HG03565 (cell line): ENCODE results near the gene LRRC37A2.
"Not testable (repeated sequence)": the region's sequence is repeated elsewhere in the genome, so short reads cannot be mapped to it uniquely, and the experiment has no call there.

Experiments used
- ATAC-seq: cut with Tn5 transposase; IDR thresholded peaks from one replicate; pipeline ENCODE4 v1.9.1; 2021; ENCODE audit warnings: mild to moderate bottlenecking, moderate library complexity; ENCODE audit not compliant: unreplicated experiment

The LRRC37A2 gene

DNA sequence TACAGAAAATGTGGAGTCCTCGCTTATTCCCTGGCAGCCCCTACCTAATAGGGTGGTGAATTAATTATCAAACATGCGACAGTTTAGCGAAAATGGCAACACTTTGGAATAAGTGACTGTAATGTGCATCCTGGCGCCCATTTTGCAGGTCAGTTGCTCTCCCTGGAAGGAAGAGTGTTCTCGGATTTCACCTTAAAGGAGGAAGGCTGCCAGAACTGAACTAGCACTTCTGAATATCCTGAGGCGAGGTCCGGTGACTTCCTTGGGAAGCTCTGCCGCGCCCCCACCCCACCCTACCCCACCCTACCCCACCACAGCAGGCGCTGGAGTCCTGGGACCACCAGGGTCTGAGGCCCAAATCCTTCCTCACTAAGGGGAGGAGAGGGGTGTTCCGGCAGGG, at the start of gene LRRC37A2:
TSS of gene LRRC37A2 (plus strand) at position 301 of the 400 bp plus-strand sequence. CDS start 245 bp downstream, outside the sequence.
- not testable (repeated sequence) for ATAC-seq

- not testable (repeated sequence) for ATAC-seq
Measured at GRCh38 chr17:46467618-46468017, 44.6 kb upstream of the LRRC37A2 start.

DNA sequence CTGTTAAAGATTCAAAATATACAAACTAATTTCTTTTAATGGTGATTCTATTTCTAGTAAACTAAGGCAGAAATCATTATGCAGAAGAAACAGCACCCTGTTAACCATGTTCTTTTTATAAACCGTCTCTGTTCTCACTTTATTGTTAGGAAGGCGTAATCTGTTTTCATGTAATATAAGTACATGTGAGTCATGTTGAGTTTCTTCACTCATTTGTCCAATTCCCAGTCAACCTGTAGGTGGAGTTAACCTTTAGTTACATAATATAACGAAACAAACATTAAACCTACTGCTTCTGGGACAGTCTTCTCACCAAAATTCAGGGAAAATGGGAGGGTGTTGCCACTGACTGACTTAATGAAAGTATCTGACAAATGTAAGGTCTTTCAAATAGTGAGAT, 37.8 kb upstream of the LRRC37A2 start:
- not testable (repeated sequence) for ATAC-seq

DNA sequence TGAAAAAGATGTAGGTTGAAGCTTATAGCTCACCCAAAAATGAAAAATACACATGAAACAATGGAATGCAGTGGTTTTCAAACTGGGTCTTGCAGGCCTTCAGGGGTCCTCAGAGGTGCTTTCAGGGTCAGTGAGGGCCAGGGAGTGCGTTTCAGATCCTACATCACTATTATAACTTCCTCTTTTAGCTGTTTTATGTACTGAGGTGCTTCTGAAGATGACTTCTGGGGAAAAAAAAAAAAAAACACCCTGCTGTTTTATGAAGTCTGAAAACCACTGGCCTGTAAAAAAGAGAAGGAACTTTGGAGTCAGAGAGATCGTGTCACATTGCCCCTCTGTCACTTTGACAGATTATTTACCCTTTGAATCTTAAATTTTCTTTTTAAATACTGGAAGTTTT, 36.7 kb upstream of the LRRC37A2 start:
- ATAC-seq, result not testable (repeated sequence)

- not testable (repeated sequence) for ATAC-seq
Measured at GRCh38 chr17:46478823-46479222, 33.4 kb upstream of the LRRC37A2 start.

DNA sequence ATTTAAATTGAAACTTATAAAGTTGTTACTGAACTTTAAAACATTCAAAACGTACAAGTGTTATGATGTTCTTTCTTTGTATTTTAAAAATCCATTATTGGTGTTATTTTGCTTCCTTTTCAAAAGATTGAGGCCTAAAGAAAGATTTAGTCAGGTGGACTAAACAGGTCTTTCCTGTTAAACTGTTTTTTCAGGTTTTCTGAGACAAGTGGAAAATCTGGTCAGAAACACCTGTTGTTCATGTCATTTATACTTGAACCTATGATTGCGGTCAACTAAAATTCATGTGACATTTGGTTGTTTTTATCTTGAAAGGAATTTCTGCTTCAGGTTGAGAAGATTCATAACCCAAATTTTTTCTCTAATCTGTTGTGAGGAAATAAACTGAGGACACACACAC, 31.0 kb upstream of the LRRC37A2 start:
- not testable (repeated sequence) for ATAC-seq

- not testable (repeated sequence) for ATAC-seq
Measured at GRCh38 chr17:46492021-46492420, 20.2 kb upstream of the LRRC37A2 start.

DNA sequence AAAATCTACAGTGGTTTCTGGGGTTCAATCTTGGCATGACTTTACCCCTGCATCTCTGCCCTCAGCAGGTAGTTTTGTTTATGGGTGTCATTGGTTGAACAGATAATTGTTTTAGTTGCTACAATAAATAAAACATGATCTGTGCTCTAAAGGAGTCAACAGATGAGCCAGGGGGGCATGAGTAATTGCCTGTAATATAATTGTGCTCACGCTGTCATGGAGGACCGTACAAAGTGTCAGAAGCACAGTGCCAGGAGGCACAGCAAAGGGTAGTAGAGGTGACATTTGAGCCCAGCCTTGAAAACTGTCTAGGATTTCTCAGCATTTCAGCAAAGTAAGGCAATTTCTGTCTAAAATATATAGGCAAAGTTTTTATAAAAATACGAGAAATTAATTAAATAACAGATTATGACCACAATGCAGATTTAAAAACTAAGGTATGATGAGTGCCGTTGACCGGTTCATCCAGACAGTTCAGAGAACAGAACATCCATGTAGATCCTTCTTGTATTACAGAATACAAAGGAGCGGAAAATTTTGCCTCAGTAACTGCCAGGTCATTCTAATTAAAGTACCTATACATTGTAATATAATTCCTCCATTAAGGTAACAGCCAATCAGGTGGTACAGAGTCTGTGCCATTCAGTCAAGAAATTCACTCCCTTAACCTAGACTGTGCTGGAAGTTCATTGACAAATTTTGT, 12.7 kb upstream of the LRRC37A2 start:
- ATAC-seq, result not testable (repeated sequence)

DNA sequence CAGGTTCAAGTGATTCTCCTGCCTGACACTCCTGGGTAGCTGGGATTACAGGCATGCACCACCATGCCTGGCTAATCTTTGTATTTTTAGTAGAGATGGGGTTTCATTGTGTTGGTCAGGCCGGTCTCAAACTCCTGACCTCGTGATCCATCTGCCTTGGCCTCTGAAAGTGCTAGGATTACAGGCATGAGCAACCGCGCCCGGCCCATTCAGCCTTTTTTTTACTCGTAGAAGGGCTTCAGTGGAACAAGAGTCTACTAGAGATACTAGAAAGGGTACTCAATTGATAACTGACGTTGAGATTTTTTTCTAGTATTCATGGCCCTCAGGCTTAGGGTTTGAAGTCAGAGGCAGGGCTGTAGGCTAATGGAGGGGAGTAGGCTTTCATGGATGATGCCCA, 6.4 kb upstream of the LRRC37A2 start:
- not testable (repeated sequence) for ATAC-seq

DNA sequence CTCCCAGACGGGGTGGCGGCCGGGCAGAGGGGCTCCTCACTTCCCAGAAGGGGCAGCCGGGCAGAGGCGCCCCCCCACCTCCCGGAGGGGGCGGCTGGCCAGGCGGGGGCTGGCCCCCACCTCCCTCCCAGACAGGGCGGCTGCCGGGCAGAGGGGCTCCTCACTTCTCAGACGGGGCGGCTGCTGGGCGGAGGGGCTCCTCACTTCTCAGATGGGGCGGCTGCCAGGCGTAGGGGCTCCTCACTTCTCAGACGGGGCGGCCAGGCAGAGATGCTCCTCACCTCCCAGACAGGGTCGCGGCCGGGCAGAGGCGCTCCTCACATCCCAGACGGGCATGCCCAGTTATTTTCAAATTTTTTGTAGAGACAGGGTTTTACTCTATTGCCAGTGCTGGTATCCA, 22.4 kb downstream of the LRRC37A2 start:
- not testable (repeated sequence) for ATAC-seq

DNA sequence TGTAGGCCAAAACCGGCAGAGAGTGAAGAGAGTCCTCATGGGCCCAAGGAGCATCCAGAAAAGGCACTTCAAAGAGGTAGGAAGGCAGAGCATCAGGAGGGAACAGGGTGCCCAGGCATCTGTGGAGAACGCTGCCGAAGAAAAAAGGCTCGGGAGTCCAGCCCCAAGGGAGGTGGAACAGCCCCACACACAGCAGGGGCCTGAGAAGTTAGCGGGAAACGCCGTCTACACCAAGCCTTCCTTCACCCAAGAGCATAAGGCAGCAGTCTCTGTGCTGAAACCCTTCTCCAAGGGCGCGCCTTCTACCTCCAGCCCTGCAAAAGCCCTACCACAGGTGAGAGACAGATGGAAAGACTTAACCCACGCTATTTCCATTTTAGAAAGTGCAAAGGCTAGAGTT, 36.3 kb downstream of the LRRC37A2 start:
- ATAC-seq, result not testable (repeated sequence)

GRCh38 chr17:46559155-46559554, 46.9 kb downstream of the LRRC37A2 start:
- not testable (repeated sequence) for ATAC-seq

GRCh38 chr17:46560048-46560447, 47.8 kb downstream of the LRRC37A2 start:
- not testable (repeated sequence) for ATAC-seq

- ATAC-seq, result not testable (repeated sequence)
Measured at GRCh38 chr17:46566284-46566683, 54.0 kb downstream of the LRRC37A2 start.

DNA sequence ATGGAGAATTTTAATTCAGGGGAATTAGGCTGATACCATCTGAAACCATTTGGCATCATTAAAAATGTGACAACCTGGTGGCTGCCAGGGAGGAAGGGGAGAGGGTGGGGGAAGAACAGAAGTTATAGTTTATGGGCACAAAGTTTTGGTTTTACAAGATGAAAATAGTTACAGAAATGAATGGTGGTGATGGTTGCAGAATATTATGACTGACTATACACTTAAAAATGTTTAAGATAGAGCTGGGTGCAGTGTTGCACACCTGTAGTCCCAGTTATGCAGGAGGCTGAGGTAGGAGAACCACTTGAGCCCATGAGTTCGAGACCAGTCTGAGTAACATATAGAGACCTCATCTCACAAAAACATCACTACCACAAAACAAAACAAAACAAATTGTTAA, 54.7 kb downstream of the LRRC37A2 start:
- not testable (repeated sequence) for ATAC-seq

GRCh38 chr17:46571796-46572195, 59.5 kb downstream of the LRRC37A2 start:
- ATAC-seq, result not testable (repeated sequence)

DNA sequence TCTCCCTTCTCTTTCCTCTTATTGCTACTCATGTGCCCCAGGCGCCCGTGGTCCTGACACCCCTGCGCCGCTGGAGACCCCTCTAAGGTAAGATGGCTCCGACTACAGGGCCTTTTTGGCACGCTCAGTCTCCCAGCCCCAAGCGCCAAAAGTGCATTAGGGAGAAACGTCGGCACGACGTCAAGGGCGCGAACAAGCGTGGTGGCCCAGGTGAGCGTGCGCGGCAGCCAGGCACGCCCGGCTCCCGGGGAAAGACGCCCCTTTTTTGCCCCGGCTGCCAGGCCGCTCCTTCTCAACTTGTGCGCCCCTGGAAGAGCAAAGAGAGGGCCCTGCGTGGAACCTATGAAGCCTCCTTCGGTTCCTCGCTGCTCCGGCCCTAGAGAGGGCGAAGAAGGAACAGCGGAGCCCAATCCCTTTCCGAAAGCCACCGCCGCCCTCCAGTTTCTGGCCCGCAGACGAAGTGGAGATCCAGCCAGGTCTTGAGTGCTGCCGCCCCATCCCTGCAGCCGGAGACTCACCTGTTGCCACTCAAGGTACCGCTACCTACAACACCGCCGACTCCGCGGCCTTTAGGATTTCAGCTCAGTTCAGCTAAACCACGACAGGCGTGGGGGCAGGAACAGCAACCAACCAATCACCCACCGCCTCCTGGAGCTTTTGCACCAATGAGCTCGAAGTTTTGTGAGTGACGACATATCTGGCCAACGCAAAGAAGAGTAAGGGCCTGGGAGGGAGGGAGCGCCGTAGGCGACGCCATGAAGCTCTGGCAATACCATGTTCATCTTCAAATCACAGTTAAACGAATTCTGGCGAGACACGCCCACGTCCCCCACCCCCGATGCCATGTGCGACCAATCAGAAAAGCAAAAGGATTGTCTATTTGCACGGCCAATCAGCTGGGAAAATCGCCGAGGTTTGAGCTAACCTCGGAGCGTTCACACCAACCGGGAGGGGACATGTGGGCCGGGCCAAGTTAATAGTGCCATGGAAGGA, 67.1 kb downstream of the LRRC37A2 start, which contains the start of gene ARL17A:
TSS of gene ARL17A (minus strand) at position 609 of the 993 bp plus-strand sequence. CDS start 3,369 bp downstream, outside the sequence.
- ATAC-seq, result peak; percentile 81

DNA sequence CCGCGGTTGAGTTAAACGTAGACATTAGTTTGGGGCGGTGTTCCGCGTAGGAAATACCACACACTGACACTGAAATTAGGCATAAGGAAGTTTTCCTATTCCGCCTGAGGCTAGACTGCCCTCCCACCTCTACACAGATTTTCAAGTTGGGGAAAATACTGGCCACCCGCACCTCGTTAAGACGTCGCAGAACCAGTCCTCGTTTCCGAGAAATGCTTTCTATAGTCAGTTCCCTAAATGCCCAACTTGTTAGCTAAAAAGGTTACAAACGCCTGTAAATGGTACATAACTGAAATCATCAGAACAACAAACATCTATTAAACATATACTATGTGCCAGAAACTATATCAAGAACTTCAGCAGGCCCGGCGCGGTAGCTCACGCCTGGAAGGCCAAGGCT, 67.8 kb downstream of the LRRC37A2 start:
- not testable (repeated sequence) for ATAC-seq

- ATAC-seq, result not testable (repeated sequence)
Measured at GRCh38 chr17:46585444-46585843, 73.2 kb downstream of the LRRC37A2 start.

DNA sequence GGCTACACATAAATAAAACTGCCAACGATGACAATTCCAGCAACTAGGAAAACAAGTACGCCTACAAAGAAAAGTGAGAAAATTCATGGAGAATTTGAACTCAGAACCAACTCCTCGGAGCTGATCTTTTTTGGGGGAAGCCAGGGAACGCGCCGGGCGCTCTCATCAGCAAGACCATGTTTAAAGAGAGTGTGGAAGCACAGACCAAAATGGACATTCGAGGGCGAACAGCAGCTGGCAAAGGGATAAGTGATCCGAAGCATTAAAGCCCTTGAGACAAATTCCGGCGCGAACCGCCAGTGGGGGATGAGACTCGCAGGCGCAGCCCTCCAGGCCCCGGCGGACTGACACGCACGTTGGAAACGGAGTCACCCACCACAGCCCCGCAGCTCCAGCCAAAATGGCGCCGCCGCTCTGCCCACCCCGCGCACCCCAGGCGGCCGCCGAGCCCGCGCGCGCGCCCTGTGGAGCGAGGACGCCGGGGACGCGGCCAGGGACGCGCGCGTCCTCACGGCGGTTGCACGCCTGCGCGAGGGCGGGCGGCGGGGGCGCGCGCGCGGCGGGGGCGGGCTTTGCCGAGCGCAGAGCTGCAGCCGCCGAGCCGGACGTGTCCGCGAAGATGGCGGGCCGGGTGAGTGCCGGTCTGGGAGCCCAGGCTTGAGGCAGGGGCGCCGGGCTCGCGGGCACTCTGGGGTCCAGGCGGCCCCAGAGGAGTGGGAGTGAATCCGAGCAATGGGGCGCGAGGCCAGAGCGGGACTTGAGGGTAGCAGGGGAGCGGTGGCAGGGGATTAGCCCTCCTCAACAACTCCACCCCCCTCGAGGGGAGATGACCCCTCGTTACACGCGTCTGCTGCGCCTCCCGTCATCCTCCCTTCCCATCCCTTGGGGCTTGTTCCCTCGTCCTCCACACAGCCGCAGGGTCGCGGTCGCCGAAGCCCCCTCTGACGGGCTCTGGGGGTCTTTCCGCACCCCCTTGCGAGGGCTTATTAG, 78.2 kb downstream of the LRRC37A2 start, which contains the start of gene NSF:
TSS of gene NSF (plus strand) at position 513 of the 990 bp plus-strand sequence. CDS start at position 620, 107 bp downstream.
- peak; percentile 64 for ATAC-seq
